22Rv1 (cell line): Measurements from ENCODE around the gene FOXJ2.
"Not testable (repeated sequence)": the region's sequence is repeated elsewhere in the genome, so short reads cannot be mapped to it uniquely, and the experiment has no call there.

ENCODE experiments used
- CTCF ChIP-seq: fragments of 450-650 bp; IDR thresholded peaks from 2 replicates; pipeline ENCODE4 v1.5.1; 2017; ENCODE audit warnings: mild to moderate bottlenecking
- ZFX ChIP-seq: fragments of 450-650 bp; IDR thresholded peaks from 2 replicates; pipeline ENCODE4 v1.6.1; 2017; ENCODE audit warnings: antibody characterized with exemption, borderline replicate concordance

- not testable (repeated sequence) for TF ChIP-seq CTCF, ZFX
Observed at GRCh38 chr12:8001496-8001895, 31.0 kb upstream of the FOXJ2 start.
